LNCaP clone FGC (cell line): ENCODE data around the gene GABRD.

ENCODE experiments used
- DNase-seq: peaks from one replicate; pipeline ENCODE4 v3.0.0-alpha.2; 2011; ENCODE audit warnings: low read depth
- H3K4me3 ChIP-seq: 2 replicates; pipeline ENCODE4 v1.5.1; 2011; ENCODE audit warnings: mild to moderate bottlenecking, low read depth, low read length, control low read depth
- TF ChIP-seq, protein P1 (sequence below): IDR thresholded peaks from 2 replicates; pipeline ENCODE4 v1.5.1; 2012; ENCODE audit warnings: mild to moderate bottlenecking; ENCODE audit not compliant: control insufficient read depth, insufficient read depth; ENCODE audit errors: extremely low read depth

GABRD gene

DNA sequence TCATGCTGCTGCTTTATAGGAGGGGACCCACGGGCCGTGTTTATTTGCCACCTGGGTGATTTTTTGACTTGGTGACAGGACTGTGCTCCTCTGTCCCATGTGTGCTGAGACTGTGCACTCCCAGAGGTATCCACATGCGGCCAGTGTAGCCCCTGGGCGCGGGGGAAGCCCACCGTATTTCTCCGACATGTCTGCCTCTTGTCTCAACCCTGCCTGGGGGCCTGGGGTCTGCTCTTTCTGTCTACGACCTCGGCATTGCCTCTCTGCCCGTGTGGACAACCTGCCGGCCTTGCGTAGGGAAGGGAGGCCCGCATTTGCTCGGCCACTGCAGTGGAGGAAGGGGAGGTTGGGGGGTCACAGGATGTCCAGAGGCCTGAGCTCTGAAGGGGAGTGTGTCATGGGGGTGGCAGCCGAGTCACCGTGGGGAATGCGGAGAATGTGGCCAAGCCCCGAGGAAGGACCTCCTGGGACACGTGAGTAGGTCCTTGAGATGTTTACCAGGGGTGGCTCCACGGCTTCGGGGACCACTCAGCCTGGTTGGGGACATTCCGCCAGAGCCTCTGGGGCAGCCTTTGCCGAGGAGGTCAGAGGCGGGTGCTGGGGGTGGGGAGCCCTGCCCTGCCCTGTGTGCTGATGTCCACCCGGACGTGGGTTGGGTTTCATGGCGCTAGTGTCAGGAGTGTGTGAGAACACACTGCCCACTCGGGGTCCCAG, 42.1 kb downstream of the GABRD start:
- H3K4me3 ChIP-seq: no peak overlapping the region
- TF ChIP-seq, protein P1, sequence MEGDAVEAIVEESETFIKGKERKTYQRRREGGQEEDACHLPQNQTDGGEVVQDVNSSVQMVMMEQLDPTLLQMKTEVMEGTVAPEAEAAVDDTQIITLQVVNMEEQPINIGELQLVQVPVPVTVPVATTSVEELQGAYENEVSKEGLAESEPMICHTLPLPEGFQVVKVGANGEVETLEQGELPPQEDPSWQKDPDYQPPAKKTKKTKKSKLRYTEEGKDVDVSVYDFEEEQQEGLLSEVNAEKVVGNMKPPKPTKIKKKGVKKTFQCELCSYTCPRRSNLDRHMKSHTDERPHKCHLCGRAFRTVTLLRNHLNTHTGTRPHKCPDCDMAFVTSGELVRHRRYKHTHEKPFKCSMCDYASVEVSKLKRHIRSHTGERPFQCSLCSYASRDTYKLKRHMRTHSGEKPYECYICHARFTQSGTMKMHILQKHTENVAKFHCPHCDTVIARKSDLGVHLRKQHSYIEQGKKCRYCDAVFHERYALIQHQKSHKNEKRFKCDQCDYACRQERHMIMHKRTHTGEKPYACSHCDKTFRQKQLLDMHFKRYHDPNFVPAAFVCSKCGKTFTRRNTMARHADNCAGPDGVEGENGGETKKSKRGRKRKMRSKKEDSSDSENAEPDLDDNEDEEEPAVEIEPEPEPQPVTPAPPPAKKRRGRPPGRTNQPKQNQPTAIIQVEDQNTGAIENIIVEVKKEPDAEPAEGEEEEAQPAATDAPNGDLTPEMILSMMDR: no peak
- no peak for DNase-seq

DNA sequence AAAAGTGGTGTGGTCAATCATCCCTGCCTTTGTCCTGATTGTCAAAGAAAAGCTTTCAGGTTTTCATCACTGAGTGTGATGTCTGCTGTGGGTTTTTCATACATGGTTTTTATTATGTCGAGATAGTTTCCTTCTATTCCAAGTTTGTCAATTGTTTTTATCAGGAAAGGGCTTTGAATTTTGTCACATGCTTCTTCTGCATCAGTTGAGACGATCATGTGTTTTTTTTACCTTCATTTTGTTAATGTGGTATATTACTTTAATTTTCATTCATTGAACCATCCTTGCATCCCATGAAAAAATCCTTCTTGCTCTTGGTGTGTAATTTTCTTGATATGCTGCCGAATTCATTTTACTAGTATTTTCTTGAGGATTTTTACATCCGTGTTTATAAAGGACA, 46.6 kb downstream of the GABRD start:
- no peak overlapping the region for H3K4me3 ChIP-seq
- no peak for DNase-seq
- TF ChIP-seq, protein P1: no peak

DNA sequence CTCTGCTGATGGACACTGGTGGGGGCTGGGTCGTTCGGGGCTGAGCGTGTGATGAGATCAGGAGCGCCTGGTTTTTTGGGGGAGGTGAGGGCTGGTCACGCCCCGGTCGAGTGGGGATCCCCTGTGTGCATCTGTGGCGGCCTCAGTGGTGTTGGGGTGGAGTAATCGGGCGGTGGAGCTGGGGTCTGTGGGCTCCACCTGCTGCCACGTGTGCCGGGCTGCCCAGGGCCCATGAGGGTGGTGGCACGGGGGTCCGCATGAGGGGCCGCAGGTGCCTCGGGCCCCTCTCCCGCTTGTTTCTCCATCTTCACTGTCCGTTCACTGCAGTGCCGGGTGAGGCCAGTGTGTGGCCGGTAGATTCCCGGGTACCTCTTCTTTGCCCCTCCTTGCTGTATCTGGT, 48.2 kb downstream of the GABRD start:
- DNase-seq: no peak
- TF ChIP-seq, protein P1: no peak

DNA sequence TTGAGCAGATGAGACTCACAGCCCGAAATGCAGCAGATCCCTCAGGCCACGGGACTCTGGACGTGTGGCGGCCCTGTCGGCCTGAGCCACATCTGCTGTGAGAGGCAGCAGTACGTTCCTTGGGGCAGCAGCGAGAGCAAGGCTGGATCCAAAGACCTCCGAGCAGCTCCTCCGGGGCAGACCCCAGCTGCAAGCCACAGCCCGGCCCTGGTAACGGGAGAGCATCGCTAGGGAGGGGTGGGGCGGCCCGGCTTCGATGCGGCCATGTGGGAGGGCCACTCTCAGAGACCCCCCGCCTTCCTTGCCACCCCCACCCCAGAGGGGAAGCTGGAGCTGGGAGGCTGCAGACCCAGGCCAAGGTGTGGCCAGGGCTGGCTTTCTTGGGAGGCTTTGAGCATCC, 48.8 kb downstream of the GABRD start:
- TF ChIP-seq, protein P1: no peak
- no peak overlapping the region for H3K4me3 ChIP-seq
- DNase-seq: no peak

More for the DNA sequence above, 48.2 kb downstream of the GABRD start:
- no peak overlapping the region for H3K4me3 ChIP-seq

DNA sequence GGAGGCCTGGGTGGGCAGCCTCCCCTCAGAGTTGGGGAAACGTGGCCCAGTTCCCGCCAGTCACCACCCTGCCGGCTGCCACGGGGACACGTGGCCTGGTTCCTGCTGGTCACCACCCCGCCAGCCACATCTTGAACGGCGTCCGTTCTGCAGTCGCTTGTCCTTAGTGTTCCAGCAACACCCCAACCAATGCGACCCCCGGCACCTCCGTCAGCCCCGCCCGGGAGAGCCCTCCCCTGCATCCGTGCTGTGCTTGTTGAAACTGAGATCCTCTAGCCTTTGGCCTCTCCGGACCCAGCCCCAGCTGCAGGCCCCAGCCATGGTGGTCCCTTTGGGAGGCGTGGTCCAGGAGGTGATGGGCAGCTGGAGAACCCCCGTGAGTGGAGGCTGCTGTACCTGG, 49.8 kb downstream of the GABRD start:
- no peak for DNase-seq
- no peak overlapping the region for H3K4me3 ChIP-seq
- TF ChIP-seq, protein P1: no peak

DNA sequence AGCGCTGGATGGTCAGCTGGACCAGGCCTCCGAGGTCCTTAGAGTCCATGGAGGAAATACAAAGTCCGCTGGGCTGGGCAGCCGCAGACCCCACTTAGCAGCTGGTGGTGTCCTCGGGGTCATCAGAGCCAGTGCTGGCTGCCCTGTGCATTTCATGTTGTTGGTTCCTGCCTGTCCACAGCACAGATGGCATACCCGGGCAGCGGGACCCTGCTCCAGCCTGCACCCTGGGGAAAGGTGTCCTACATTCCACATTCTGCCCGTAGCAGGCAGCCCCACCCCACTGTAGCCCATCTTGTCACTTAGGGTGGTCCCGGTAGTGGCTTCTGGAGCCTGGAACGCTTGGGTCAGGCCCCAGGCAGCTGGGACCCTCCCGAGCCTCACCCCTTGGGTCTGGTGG, 50.9 kb downstream of the GABRD start:
- no peak overlapping the region for H3K4me3 ChIP-seq
- TF ChIP-seq, protein P1: no peak
- no peak for DNase-seq
